LNCaP clone FGC (cell line): ENCODE measurements around the gene THAP10.

Experiments
- DNase-seq: peaks from one replicate; pipeline ENCODE4 v3.0.0-alpha.2; 2011; ENCODE audit warnings: low read depth
- H3K4me3 ChIP-seq: 2 replicates; pipeline ENCODE4 v1.5.1; 2011; ENCODE audit warnings: mild to moderate bottlenecking, low read depth, low read length, control low read depth
- TF ChIP-seq, protein P1 (sequence below): IDR thresholded peaks from 2 replicates; pipeline ENCODE4 v1.5.1; 2012; ENCODE audit warnings: mild to moderate bottlenecking; ENCODE audit not compliant: control insufficient read depth, insufficient read depth; ENCODE audit errors: extremely low read depth

THAP10 gene

DNA sequence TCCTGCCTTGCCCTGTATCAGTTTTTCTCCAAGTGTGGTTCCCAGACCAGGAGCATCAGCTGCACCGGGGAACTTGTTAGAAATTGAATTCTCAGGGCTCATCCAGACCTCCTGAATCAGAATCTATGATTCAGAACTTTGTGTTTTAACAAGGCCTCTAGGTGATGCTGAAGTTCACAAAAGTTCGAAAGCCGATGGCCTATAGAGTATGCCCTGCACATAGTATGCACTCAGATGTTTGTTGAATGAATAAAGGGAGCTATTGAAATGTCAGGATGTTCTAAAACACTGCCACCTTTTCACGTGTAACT is 37.6 kb downstream of the THAP10 start:
- TF ChIP-seq, protein P1, sequence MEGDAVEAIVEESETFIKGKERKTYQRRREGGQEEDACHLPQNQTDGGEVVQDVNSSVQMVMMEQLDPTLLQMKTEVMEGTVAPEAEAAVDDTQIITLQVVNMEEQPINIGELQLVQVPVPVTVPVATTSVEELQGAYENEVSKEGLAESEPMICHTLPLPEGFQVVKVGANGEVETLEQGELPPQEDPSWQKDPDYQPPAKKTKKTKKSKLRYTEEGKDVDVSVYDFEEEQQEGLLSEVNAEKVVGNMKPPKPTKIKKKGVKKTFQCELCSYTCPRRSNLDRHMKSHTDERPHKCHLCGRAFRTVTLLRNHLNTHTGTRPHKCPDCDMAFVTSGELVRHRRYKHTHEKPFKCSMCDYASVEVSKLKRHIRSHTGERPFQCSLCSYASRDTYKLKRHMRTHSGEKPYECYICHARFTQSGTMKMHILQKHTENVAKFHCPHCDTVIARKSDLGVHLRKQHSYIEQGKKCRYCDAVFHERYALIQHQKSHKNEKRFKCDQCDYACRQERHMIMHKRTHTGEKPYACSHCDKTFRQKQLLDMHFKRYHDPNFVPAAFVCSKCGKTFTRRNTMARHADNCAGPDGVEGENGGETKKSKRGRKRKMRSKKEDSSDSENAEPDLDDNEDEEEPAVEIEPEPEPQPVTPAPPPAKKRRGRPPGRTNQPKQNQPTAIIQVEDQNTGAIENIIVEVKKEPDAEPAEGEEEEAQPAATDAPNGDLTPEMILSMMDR = no peak
- DNase-seq = no peak
- H3K4me3 ChIP-seq = peak overlapping the region; percentile 56

DNA sequence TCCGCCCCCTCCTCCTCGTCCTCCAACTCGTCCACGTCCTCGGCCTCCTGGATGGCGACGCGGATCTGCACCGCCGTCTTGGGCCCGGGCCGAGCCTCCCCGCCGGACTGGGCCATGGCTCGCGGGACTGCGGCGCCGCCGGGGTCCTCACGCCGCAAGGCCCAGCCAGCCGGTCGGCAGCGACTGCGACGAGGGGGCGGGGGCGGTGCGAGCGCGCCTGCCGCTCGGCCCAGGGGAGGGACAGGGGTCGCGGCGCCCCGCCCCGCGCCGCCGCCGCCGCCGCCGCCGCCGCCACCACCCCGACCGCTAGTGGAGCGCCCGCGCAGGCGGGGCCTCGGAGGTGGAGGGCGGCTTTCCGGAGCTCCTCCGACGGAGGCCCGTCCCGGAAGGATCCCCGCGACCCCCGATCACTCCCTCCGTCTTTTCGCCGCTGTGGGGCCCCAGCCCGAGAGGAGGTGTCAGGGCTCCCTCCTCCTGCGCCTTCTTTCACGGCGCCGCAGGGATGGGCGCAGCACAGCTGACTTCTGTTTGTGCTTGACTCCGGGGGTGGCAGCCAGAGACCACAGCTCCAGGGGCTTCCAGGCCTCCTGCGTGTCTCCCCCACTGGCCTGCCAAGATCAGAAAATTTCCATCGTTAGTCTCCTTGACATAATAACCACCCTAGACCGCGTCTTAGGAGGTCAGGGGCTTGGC is 38.1 kb downstream of the THAP10 start, which contains the start of gene LARP6:
TSS of gene LARP6 (minus strand) at position 185 of the 693 bp plus-strand sequence. CDS start at position 116, 69 bp downstream.
- TF ChIP-seq, protein P1 = no peak
- DNase-seq = no peak
- H3K4me3 ChIP-seq = peak within 1 kb of the TSS; percentile 56

DNA sequence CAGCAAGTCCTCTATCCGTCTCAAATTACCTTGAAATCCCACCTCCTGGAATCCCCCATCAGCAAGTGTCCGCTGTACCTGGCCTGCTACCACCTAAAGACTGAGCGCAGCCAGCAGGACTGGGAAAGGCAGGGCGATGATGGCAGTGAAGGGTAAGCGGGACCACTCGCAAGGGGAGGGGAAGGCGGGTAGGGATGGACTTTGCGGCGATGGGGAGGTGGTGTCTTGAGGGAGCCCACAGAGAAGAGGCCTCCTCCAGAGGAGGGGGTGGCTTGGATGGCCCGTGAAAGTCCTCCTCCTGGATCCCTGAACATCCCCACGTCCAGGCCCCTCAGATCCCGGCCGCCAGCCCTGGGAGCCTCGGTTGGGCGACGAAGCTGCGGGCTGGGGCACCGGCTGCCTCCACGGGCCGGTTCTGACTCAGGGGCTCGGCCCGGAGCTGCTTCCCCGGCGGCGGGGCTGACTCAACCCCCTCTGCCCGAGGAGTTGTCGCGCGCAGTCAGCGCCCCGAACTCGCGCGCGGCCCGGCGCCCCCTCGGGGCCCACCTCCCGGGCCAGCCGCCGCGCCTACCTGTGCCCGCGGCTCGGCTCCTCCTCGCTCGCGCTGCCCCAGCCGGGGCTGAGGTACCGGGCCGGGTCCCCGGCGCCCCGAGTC is 38.8 kb downstream of the THAP10 start:
- TF ChIP-seq, protein P1 = no peak
- peak overlapping the region; percentile 56 for H3K4me3 ChIP-seq
- no peak for DNase-seq

DNA sequence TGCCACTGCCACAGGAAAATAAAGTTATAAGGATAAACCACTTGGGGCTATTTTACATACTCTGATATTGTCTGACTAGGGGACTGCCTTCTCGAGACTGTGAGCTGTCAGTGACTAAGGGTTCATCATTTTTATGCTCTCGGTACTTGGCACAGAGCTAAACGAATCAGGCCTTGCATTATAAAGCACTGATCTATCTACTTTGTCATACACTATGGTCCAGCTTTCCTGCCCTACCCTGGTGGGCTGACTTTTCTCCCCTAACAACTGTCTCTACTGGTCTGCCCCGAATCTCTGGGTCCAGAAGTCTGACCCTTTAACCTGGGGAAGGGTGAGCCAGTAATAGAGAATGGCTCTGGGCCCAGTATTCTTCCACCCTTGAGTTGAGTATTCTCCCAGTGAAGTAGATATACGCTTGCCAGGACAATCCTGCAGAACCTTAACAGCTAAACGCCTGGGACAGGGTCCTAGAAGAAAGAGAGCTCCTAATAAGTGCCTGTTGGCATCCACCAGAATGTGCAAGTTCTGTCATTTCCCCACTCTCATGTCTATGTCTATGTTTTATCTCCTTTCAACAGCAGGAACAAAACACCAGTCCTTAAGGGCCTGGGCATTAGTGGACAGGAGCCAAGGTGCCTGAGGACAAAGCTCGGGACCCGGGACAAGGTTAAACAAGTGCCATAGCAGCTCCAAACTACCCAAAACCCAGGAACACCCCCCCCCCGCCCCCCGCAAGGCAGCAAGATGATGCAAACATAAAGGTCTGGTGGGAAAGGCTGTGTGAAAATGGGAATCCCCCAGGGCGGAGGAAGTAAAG is 39.5 kb downstream of the THAP10 start:
- no peak for DNase-seq
- H3K4me3 ChIP-seq = peak overlapping the region; percentile 56
- TF ChIP-seq, protein P1 = no peak

DNA sequence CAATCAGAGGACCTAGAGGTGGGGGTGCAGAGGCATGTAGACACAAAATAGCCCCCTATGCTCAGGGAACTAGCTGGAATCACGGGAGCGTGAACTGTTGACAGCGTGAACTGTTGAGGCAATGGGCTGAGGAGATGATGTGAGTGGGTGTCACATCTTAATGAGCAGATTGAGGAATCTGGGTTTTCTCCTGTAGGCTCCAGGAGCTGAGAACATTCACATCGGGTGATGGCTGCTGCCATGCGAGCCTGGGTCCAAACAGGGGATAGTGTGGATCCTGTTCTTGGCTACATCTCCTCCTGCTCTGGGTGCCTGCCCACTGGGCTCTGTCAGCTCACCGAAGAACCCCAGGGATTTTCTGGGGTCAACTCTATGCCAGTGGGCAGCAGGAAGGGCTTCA is 40.3 kb downstream of the THAP10 start:
- DNase-seq = no peak
- TF ChIP-seq, protein P1 = no peak
- H3K4me3 ChIP-seq = no peak overlapping the region

DNA sequence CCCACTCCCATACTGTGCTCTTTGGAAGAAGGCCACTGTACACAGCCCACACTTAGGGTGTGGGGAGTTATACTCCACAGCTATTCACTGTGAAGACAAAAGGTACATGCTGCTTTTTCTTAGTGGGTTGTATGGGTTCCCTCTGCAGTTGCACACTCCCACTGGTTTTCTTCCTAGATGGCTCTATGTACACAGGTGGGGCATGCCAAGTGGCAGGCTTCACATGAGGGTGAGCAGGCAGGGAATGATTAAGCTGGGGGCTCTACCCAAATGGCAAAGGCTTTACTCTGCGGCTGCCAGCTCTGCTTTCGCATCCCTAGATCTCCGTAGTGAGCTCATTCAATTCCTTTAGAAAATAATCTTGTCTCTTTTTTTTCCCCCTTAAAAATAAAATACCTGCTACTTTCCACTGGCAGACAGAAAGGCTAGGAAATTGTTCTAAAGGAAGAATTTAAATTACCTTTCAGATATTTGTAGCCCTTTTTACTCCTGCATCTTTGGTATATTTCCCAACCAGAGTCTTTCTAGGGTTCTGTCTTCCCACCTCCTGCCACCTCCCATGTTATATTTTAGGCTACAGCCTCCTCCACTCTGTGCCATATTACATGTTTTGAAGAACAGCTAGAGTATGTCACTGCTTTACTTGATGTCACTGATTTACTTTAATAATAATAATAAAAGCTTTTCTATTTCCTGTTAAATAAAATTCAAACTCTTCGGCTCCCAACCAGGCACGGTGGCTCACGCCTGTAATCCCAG is 46.5 kb downstream of the THAP10 start:
- H3K4me3 ChIP-seq = no peak overlapping the region
- DNase-seq = no peak
- TF ChIP-seq, protein P1 = no peak
